Gastroesophageal sphincter (tissue), 4 donors: ENCODE results near the gene EMP1. TPM values are rescaled to one million over a fixed set of nuclear protein-coding genes. Genes with fewer than 3 reads are reported as not detected.
A peak's percentile ranks its signal among the peaks of the same experiment; 100 is the strongest.

Experiments used
- ATAC-seq: fragments of 150-250 bp; one replicate; pipeline ENCODE4 v1.9.1; 2016; ENCODE audit warnings: mild to moderate bottlenecking, moderate library complexity
- H3K27ac ChIP-seq, 4 donors: fragments of 200-600 bp; sonication (generic) in 3 of 4; 1 replicate in 3 of 4; 2 replicates in 1 of 4; pipeline ENCODE4 v1.5.1; 2016 to 2019
- H3K27me3 ChIP-seq: fragments of 200-600 bp; sonication (generic); one replicate; pipeline ENCODE4 v1.5.1; 2019
- H3K36me3 ChIP-seq, 2 donors: fragments of 200-600 bp; sonication (generic); one replicate each; pipeline ENCODE4 v1.5.1; 2019; ENCODE audit warnings: control low read depth in 1 of 2
- H3K4me1 ChIP-seq, 3 donors: fragments of 200-600 bp; sonication (generic); 1 replicate in 2 of 3; 2 replicates in 1 of 3; pipeline ENCODE4 v1.5.1; 2016 to 2019; ENCODE audit warnings: control low read depth in 2 of 3
- H3K4me3 ChIP-seq, 2 donors: fragments of 200-600 bp; sonication (generic); one replicate each; pipeline ENCODE4 v1.5.1; 2019; ENCODE audit warnings: mild to moderate bottlenecking in 1 of 2, moderate library complexity in 1 of 2
- H3K9me3 ChIP-seq, 3 donors: fragments of 200-600 bp; sonication (generic); one replicate each; pipeline ENCODE4 v1.5.1; 2017 to 2019; ENCODE audit warnings: control low read depth in 2 of 3
- CTCF ChIP-seq, 4 experiments: fragments of 200-600 bp in 2 of 4; fragments of 450-650 bp in 2 of 4; sonication (generic) in 1 of 4; IDR thresholded peaks; one replicate each; pipeline ENCODE4 v1.5.1; 2017 to 2019; ENCODE audit warnings: antibody characterized with exemption in 4 of 4, mild to moderate bottlenecking in 2 of 4, moderate library complexity in 2 of 4
- EP300 ChIP-seq: sonication (generic); formaldehyde crosslinking; IDR thresholded peaks from one replicate; pipeline ENCODE4 v1.6.1; 2017; ENCODE audit warnings: antibody characterized with exemption, mild to moderate bottlenecking
- POLR2A ChIP-seq, 2 donors: fragments of 450-650 bp; IDR thresholded peaks; one replicate each; pipeline ENCODE4 v1.6.1; 2017; ENCODE audit warnings: antibody characterized with exemption in 2 of 2, mild to moderate bottlenecking in 2 of 2, moderate library complexity in 1 of 2
- POLR2AphosphoS5 ChIP-seq: sonication (generic); formaldehyde crosslinking; IDR thresholded peaks from one replicate; pipeline ENCODE4 v1.6.1; 2017; ENCODE audit warnings: antibody characterized with exemption
- WGBS, 2 donors: methylation state at CpG; one replicate each; pipeline ENCODE4 v1.1.5; 2018; ENCODE audit warnings: low coverage in 1 of 2; 5-methylcytosine and 5-hydroxymethylcytosine counted together
- total RNA-seq, 4 donors: library from RNA; depleted of rRNA; stranded (reverse); fragments of >200 nt; gene quantifications; one replicate each; pipeline ENCODE4 v1.1.0, GENCODE V29; 2016

Gene EMP1
- total RNA-seq, 4 donors from 2014 or later: 50.0 to 482 (median 331) TPM

- H3K4me1 ChIP-seq: peaks cover 0 to 13% (median 0%) of the 10 kb centered on the region in 3 donors
- TF ChIP-seq EP300 (no peak), CTCF (IDR thresholded peaks at IDR 0.05) (no peak), POLR2AphosphoS5 (no peak), POLR2A (IDR thresholded peaks at IDR 0.05) (no peak)
- no peaks in the 10 kb centered on the region for H3K27me3 ChIP-seq
- H3K4me3 ChIP-seq: no peak overlapping the region
- H3K27ac ChIP-seq: no peak overlapping the region
- no peak for ATAC-seq
- no peaks in the 10 kb centered on the region for H3K36me3 ChIP-seq
- H3K9me3 ChIP-seq: no peaks in the 10 kb centered on the region
Measured at GRCh38 chr12:13252024-13252423, 55.5 kb downstream of the EMP1 start.

- H3K4me1 ChIP-seq: peaks cover 0 to 13% (median 0%) of the 10 kb centered on the region in 3 donors
- 87 to 100% methylated on average over 1 to 3 of the region's 3 CpGs for WGBS, 2 donors
- ATAC-seq: no peak
- TF ChIP-seq EP300 (no peak), CTCF (IDR thresholded peaks at IDR 0.05) (no peak), POLR2AphosphoS5 (no peak), POLR2A (IDR thresholded peaks at IDR 0.05) (no peak)
- no peaks in the 10 kb centered on the region for H3K27me3 ChIP-seq
- no peaks in the 10 kb centered on the region for H3K9me3 ChIP-seq
- no peaks in the 10 kb centered on the region for H3K36me3 ChIP-seq
- H3K4me3 ChIP-seq: no peak overlapping the region
- H3K27ac ChIP-seq: no peak overlapping the region
Measured at GRCh38 chr12:13252616-13253015, 56.1 kb downstream of the EMP1 start.

GRCh38 chr12:13253966-13254760, 57.6 kb downstream of the EMP1 start:
- H3K4me1 ChIP-seq: peaks cover 0 to 13% (median 0%) of the 10 kb centered on the region in 3 donors
- no peak overlapping the region for H3K27ac ChIP-seq
- no peak for TF ChIP-seq POLR2A (IDR thresholded peaks at IDR 0.05)
- no peak for TF ChIP-seq CTCF (IDR thresholded peaks at IDR 0.05)
- no peak for TF ChIP-seq POLR2AphosphoS5
- TF ChIP-seq EP300: no peak
- 67 to 82% methylated on average over 4 to 7 of the region's 7 CpGs for WGBS, 2 donors
- no peak overlapping the region for H3K4me3 ChIP-seq
- no peaks in the 10 kb centered on the region for H3K27me3 ChIP-seq
- H3K36me3 ChIP-seq: no peaks in the 10 kb centered on the region
- no peak for ATAC-seq
- H3K9me3 ChIP-seq: no peaks in the 10 kb centered on the region

- peaks cover 0 to 13% (median 0%) of the 10 kb centered on the region in 3 donors for H3K4me1 ChIP-seq
- TF ChIP-seq POLR2AphosphoS5 (peak; percentile 46), POLR2A (IDR thresholded peaks at IDR 0.05) (no peak), CTCF (IDR thresholded peaks at IDR 0.05) (peak; percentile 83 to 97 (median 94)), EP300 (no peak)
- 17 to 21% methylated on average over 13 to 15 of the region's 18 CpGs for WGBS, 2 donors
- H3K4me3 ChIP-seq: peak overlapping the region; percentile 23 to 40
- H3K27me3 ChIP-seq: no peaks in the 10 kb centered on the region
- no peaks in the 10 kb centered on the region for H3K36me3 ChIP-seq
- H3K27ac ChIP-seq: no peak overlapping the region
- ATAC-seq: peak; percentile 99
- H3K9me3 ChIP-seq: no peaks in the 10 kb centered on the region
Measured at GRCh38 chr12:13255792-13256691, 59.5 kb downstream of the EMP1 start.
